Stimulated activated CD8-positive, alpha-beta memory T cell treated with anti-CD3 and anti-CD28 coated beads, Interleukin-15, amount 100 ng/mL, for 48 hours (primary cell): ENCODE results near the gene COPA.

Source experiments
- DNase-seq, 2 donors: peaks; one replicate each; pipeline ENCODE4 v3.0.0-alpha.2; 2020; ENCODE audit warnings: low read depth in 2 of 2

Gene COPA

GRCh38 chr1:160267284-160267991 lies 75.6 kb downstream of the COPA start:
- DNase-seq: no peak

GRCh38 chr1:160264795-160265307 lies 78.2 kb downstream of the COPA start:
- no peak for DNase-seq

- peak; percentile 97 to 98 for DNase-seq
Measured at GRCh38 chr1:160261893-160262794, 80.9 kb downstream of the COPA start, which contains the start of gene DCAF8. DCAF8 (minus strand) TSS chr1:160262549; CDS start chr1:160244008, 18,541 bp downstream.

- peak; percentile 61 to 67 for DNase-seq
Measured at GRCh38 chr1:160261556-160261892, 81.5 kb downstream of the COPA start.

GRCh38 chr1:160260406-160261382 lies 82.4 kb downstream of the COPA start:
- DNase-seq: no peak

GRCh38 chr1:160258177-160258798 lies 84.8 kb downstream of the COPA start:
- DNase-seq: no peak

GRCh38 chr1:160257411-160258015 lies 85.5 kb downstream of the COPA start:
- DNase-seq: no peak

- DNase-seq: no peak
Measured at GRCh38 chr1:160256396-160257046, 86.5 kb downstream of the COPA start.

GRCh38 chr1:160255781-160256300 lies 87.2 kb downstream of the COPA start:
- no peak for DNase-seq

GRCh38 chr1:160251687-160252526 lies 91.1 kb downstream of the COPA start:
- DNase-seq: no peak

- no peak for DNase-seq
Measured at GRCh38 chr1:160251011-160251410, 92.0 kb downstream of the COPA start.

DNA sequence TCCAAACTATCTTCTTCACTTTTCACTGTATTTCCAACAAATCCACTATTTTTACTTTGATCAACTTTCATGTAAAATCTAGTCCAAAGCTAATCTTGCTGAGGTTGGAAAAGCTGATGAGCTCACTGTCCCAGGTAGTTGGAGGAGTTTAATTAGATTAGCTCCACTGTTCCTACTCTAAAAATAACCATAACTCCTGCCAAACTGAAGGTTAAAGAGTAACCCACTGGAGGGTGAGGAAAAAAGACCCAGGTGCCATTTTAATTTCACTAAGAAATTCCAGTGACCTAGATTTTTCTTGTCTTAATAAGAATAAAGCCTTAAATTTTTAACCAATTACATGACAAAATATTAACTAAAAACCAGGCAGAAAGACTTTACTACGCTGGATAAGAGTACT lies 96.0 kb downstream of the COPA start:
- no peak for DNase-seq

DNA sequence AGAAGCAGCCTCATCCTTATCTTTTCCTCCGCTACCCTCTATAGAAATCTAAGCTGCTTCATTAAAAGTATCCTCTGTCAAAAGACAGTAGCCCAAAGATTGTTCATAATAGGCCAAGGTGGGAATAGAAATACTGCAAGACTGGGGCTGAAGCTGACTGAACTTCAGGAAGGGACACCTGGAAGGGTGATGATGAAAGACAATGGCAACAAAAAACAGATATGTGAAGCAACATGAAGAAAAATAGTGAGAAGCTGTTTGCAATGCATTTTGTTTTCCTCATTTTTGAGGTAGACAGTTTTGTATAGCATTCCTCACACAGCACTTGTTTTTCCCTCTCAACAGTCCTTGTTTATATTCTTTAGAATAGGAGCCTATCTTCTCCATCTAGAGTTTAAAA lies 97.6 kb downstream of the COPA start:
- no peak for DNase-seq

DNA sequence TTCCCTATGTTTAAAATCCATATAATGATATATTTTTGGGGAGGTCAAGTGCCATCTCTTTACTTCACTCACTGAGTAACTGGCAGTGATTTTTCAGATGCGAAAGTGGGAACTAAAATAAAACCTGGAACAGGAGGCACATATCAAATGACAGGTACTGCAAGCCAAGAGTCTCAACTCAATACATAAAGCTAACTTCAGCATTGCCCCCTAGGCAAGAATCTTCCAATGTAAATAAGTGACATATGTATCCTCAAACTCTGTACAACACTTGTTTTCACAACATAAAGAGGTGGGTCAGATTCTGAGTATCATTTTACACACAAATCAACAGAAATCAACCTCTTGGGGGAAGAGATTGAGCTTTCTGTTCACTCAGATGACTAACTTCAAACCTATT lies 98.8 kb downstream of the COPA start:
- DNase-seq: no peak

DNA sequence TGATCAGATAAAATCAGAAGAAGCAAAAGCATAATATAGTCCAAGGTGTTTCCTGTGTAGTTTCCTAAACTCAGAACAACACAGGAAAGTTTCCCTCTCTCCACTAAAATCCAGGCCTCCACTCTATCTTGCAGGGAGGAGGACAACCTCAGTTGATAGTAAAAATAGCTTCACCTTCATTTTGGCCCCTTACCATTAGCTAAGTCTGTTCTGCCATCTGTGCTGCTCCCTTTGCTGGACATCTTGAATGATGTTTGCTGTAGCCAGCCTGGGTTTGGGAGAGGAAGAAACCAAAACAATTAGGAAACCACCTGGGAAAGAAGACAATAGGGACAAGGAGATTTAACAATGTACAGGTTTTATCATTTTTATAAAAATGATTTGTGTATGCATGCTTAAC lies 99.3 kb downstream of the COPA start:
- DNase-seq: no peak

DNA sequence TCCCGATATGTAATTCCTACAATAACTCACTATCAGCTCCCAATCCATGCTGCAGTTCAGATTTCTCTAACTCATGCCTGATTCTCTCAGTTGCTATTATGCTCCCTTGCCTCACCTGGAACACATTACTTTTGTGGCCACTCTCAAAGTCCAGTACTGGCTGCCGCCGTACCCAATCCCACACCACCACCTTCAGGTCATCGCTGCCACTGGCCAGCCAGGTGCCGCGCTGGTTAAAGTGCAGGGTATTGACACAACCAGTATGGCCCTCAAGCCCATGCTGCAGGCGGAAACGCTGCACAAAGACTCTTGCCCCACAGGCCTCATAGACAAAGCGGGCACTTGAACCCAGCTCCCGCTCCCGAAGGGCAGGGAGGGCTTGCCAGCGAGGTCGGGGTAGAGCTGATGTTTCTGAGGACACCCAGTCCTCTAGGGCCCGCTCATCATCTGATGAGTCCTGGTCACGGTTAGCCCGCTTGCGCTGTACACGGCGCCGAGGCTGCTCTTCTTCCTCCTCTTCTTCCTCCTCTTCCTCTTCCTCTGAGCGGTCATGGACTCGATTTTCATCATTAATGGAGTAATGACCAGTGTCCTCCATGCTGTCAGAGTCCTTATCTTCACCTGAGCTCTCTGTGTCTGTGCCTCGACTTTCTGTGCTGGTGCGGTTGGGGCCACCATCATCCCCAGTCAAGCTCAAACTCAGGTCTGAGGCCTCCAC lies 103.3 kb downstream of the COPA start:
- no peak for DNase-seq
